Testis (tissue), 2 donors: Measurements from ENCODE around the gene BAX.

Experiments used
- CTCF ChIP-seq, 3 experiments: fragments of 450-650 bp in 2 of 3; fragments of 200-600 bp in 1 of 3; sonication (generic) in 1 of 3; IDR thresholded peaks; one replicate each; pipeline ENCODE4 v1.5.1; 2016 to 2019; ENCODE audit warnings: antibody characterized with exemption in 3 of 3, mild to moderate bottlenecking in 2 of 3, moderate library complexity in 1 of 3
- POLR2A ChIP-seq: fragments of 450-650 bp; IDR thresholded peaks from one replicate; pipeline ENCODE4 v1.6.1; 2017; ENCODE audit warnings: antibody characterized with exemption, mild to moderate bottlenecking, moderate library complexity

- TF ChIP-seq CTCF (IDR thresholded peaks at IDR 0.05): no peak
- no peak for TF ChIP-seq POLR2A
Observed at GRCh38 chr19:48906324-48906723, 48.4 kb upstream of the BAX start.
